ENCODE results near the gene HBEGF. TPM values are rescaled to one million over a fixed set of nuclear protein-coding genes. Genes with fewer than 3 reads are reported as not detected.

Gene HBEGF
- total and polyA plus RNA-seq, 10 of the 15 experiments (the other 5 are each of a cell fraction or from before 2014, with no cell fraction given): 0.87 to 3.1 (median 2.1) TPM

DNA sequence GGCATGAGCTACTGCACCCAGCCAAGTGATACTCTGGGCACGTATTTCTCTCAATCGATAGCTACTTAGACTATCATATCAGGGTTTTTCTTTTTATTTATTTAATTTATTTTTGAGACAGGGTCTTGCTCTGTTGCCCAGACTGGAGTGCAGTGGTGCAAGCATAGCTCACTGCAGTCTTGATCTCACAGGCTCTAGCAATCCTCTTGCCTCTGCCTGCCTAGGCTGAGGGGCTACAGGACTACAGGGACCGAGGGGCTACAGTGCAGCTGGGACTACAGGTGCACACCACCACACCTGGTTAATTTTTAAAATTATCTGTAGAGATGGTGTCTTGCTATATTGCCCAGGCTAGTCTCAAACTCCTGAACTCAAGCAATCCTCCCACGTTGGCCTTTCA, 34.9 kb upstream of the HBEGF start:
- Histone ChIP-seq H2AFZ (ENCODE audit: control insufficient read depth, low read depth, low read length) (no peak overlapping the region), H3K9me3 (replicated peaks; ENCODE audit: control insufficient read depth, insufficient read depth, low read length) (no peaks in the 10 kb centered on the region; the same call in 2 of the 3 replicates), H3K4me1 (ENCODE audit: control insufficient read depth, insufficient read depth, low read length) (no peaks in the 10 kb centered on the region), H3K27ac (ENCODE audit: control insufficient read depth, insufficient read depth) (no peak overlapping the region), H3K27me3 (replicated peaks in 1 of 2; ENCODE audit: control insufficient read depth in 2 of 2, insufficient read depth in 2 of 2, low read length in 1 of 2) (no peaks in the 10 kb centered on the region), H4K20me1 (ENCODE audit: control insufficient read depth, insufficient read depth) (no peaks in the 10 kb centered on the region), H3K9ac (ENCODE audit: control insufficient read depth, insufficient read depth, low read length) (no peak overlapping the region), H3K36me3 (ENCODE audit: control insufficient read depth in 2 of 2, insufficient read depth in 2 of 2, low read length in 1 of 2) (no peaks in the 10 kb centered on the region), H3K4me2 (ENCODE audit: control insufficient read depth, insufficient read depth) (no peak overlapping the region), H3K4me3 (no peak overlapping the region), H3K79me2 (ENCODE audit: control insufficient read depth, insufficient read depth, low read length) (no peaks in the 10 kb centered on the region)
- ChIA-PET RAD21 (ENCODE audit: unreplicated experiment) (interaction anchor here (1.2 kb wide), 1 partner anchor 9 kb away, joined by 4 read pairs; no protein-coding TSS in a partner anchor), SMC1A (ENCODE audit: uncharacterized antibody, unreplicated experiment) (no interaction called here), POLR2A (no interaction called here), CTCF (interaction anchor here (0.7 to 2.3 kb wide), 2 partner anchors 8 to 137 kb away, joined by 3 to 17 read pairs; no protein-coding TSS in a partner anchor)
- no TSS peak for BruUV-seq (replicated peaks)
- TF ChIP-seq KAT2A (conservative IDR thresholded peaks at IDR 0.05; ENCODE audit: control insufficient read depth, low read depth, low read length) (no peak), BHLHE40 (IDR thresholded peaks at IDR 0.05; ENCODE audit: borderline replicate concordance in 1 of 2, low read depth in 2 of 2, low read length in 1 of 2) (no peak), NKRF (conservative IDR thresholded peaks at IDR 0.05) (no peak), BCL3 (IDR thresholded peaks at IDR 0.05; ENCODE audit: borderline replicate concordance, insufficient read depth, low read depth, low read length, poor library complexity, severe bottlenecking) (no peak), CREB1 (IDR thresholded peaks at IDR 0.05; ENCODE audit: low read depth) (no peak), RFX5 (IDR thresholded peaks at IDR 0.05; ENCODE audit: low read depth, low read length) (no peak), ZNF622 (IDR thresholded peaks at IDR 0.05) (no peak), PAX5 (IDR thresholded peaks at IDR 0.05; ENCODE audit: borderline replicate concordance, low read depth, low read length) (no peak), POLR2AphosphoS5 (IDR thresholded peaks at IDR 0.05; ENCODE audit: low read length) (no peak), CBX5 (IDR thresholded peaks at IDR 0.05; ENCODE audit: low read depth) (no peak), PAX8 (IDR thresholded peaks at IDR 0.05) (no peak), RUNX3 (IDR thresholded peaks at IDR 0.05; ENCODE audit: low read length) (no peak), CHD4 (IDR thresholded peaks at IDR 0.05) (no peak), STAT3 (IDR thresholded peaks at IDR 0.05; ENCODE audit: low read depth, low read length) (no peak), ZBTB33 (IDR thresholded peaks at IDR 0.05) (no peak), CEBPB (IDR thresholded peaks at IDR 0.05; ENCODE audit: borderline replicate concordance in 1 of 2, low read depth in 2 of 2, low read length in 2 of 2) (no peak), CBX3 (IDR thresholded peaks at IDR 0.05; ENCODE audit: borderline replicate concordance, low read depth) (no peak), HCFC1 (IDR thresholded peaks at IDR 0.05; ENCODE audit: low read length) (no peak), MTA2 (IDR thresholded peaks at IDR 0.05; ENCODE audit: low read depth) (no peak), SREBF2 (IDR thresholded peaks at IDR 0.05; ENCODE audit: low read length) (no peak)
- DNase-seq (ENCODE audit: low read depth, low spot score) (no peak), ATAC-seq (no peak), FAIRE-seq (no peak)
- in situ Hi-C loops (cut with MboI) (no loop called here), intact Hi-C loops (cut with micrococcal nuclease; ENCODE audit: unreplicated experiment) (no loop called here)
- 73% methylated on average over 4 of the region's 4 CpGs for WGBS (ENCODE audit: insufficient coverage, insufficient replicate concordance, low lambda C conversion rate, missing lambda C conversion rate)

Data from GM12878 (cell line).